WTC11 (cell line): ENCODE results near the gene RYR1. TPM values are rescaled to one million over a fixed set of nuclear protein-coding genes. Genes with fewer than 3 reads are reported as not detected.

Experiments used
- ATF6 ChIP-seq: sonication (generic); formaldehyde crosslinking; IDR thresholded peaks from 2 replicates; pipeline ENCODE4 v1.8.1; 2023; ENCODE audit warnings: mild to moderate bottlenecking, missing genetic modification reagents
- ETV6 ChIP-seq: sonication (generic); formaldehyde crosslinking; IDR thresholded peaks from 2 replicates; pipeline ENCODE4 v1.8.1; 2022; ENCODE audit warnings: mild to moderate bottlenecking, missing genetic modification reagents
- FOXK1 ChIP-seq: sonication (generic); formaldehyde crosslinking; IDR thresholded peaks from 2 replicates; pipeline ENCODE4 v1.8.0; 2022; ENCODE audit warnings: mild to moderate bottlenecking, moderate library complexity, missing genetic modification reagents
- FOXP1 ChIP-seq: sonication (generic); formaldehyde crosslinking; IDR thresholded peaks from 2 replicates; pipeline ENCODE4 v1.8.0; 2022; ENCODE audit warnings: missing genetic modification reagents, mild to moderate bottlenecking, moderate library complexity, borderline replicate concordance
- GRHL2 ChIP-seq: fragments of 250-450 bp; sonication (Bioruptor Pico); IDR thresholded peaks from 2 replicates; pipeline ENCODE4 v1.8.0; 2022; ENCODE audit warnings: mild to moderate bottlenecking, moderate library complexity; ENCODE audit not compliant: insufficient replicate concordance, severe bottlenecking
- IRF2 ChIP-seq: sonication (generic); formaldehyde crosslinking; IDR thresholded peaks from 2 replicates; pipeline ENCODE4 v1.8.0; 2022; ENCODE audit warnings: low read depth, missing genetic modification reagents, borderline replicate concordance
- JAZF1 ChIP-seq: fragments of 250-450 bp; sonication (Bioruptor Pico); IDR thresholded peaks from 2 replicates; pipeline ENCODE4 v1.9.0; 2021; ENCODE audit warnings: moderate library complexity, mild to moderate bottlenecking, inconsistent platforms
- MAX ChIP-seq: sonication (generic); formaldehyde crosslinking; IDR thresholded peaks from 2 replicates; pipeline ENCODE4 v1.8.0; 2022; ENCODE audit warnings: mild to moderate bottlenecking, missing genetic modification reagents
- MXD4 ChIP-seq: fragments of 250-450 bp; sonication (Bioruptor Pico); IDR thresholded peaks from 2 replicates; pipeline ENCODE4 v1.8.0; 2021; ENCODE audit warnings: mild to moderate bottlenecking, moderate library complexity, borderline replicate concordance
- NFE2L1 ChIP-seq: sonication (generic); formaldehyde crosslinking; IDR thresholded peaks from 2 replicates; pipeline ENCODE4 v1.8.1; 2023; ENCODE audit warnings: missing genetic modification reagents
- NR3C1 ChIP-seq: sonication (generic); formaldehyde crosslinking; conservative IDR thresholded peaks from 2 replicates; pipeline ENCODE4 v1.8.1; 2023; ENCODE audit warnings: low read depth, mild to moderate bottlenecking, missing genetic modification reagents
- TCF7 ChIP-seq: sonication (generic); formaldehyde crosslinking; IDR thresholded peaks from 2 replicates; pipeline ENCODE4 v1.8.0; 2022; ENCODE audit warnings: mild to moderate bottlenecking, low read depth, missing genetic modification reagents, moderate library complexity
- TP53 ChIP-seq: sonication (generic); formaldehyde crosslinking; IDR thresholded peaks from 2 replicates; pipeline ENCODE4 v1.8.1; 2023; ENCODE audit warnings: mild to moderate bottlenecking, missing genetic modification reagents
- ZBTB21 ChIP-seq: sonication (generic); formaldehyde crosslinking; IDR thresholded peaks from 2 replicates; pipeline ENCODE4 v1.8.1; 2023; ENCODE audit warnings: mild to moderate bottlenecking, missing genetic modification reagents, borderline replicate concordance
- ZNF232 ChIP-seq: sonication (generic); formaldehyde crosslinking; IDR thresholded peaks from 2 replicates; pipeline ENCODE4 v1.8.0; 2022; ENCODE audit warnings: mild to moderate bottlenecking, missing genetic modification reagents
- ZNF281 ChIP-seq: sonication (generic); formaldehyde crosslinking; IDR thresholded peaks from 2 replicates; pipeline ENCODE4 v1.8.0; 2023; ENCODE audit warnings: mild to moderate bottlenecking, missing genetic modification reagents
- ZNF317 ChIP-seq: sonication (generic); formaldehyde crosslinking; IDR thresholded peaks from 2 replicates; pipeline ENCODE4 v1.8.1; 2023; ENCODE audit warnings: low read depth, mild to moderate bottlenecking, moderate library complexity, missing genetic modification reagents, borderline replicate concordance
- ZNF425 ChIP-seq: fragments of 250-450 bp; sonication (Bioruptor Pico); conservative IDR thresholded peaks from 2 replicates; pipeline ENCODE4 v1.9.0; 2021; ENCODE audit warnings: mild to moderate bottlenecking
- total RNA-seq: library from RNA; stranded (reverse); gene quantifications from 3 replicates; pipeline ENCODE4 v1.2.3, GENCODE V29; 2021
- TF ChIP-seq, protein P1 (sequence below): sonication (generic); formaldehyde crosslinking; IDR thresholded peaks from 2 replicates; pipeline ENCODE4 v1.8.0; 2023; ENCODE audit warnings: missing genetic modification reagents, mild to moderate bottlenecking, borderline replicate concordance
- TF ChIP-seq, protein P2 (sequence below): sonication (generic); formaldehyde crosslinking; conservative IDR thresholded peaks from 2 replicates; pipeline ENCODE4 v1.8.1; 2023; ENCODE audit warnings: mild to moderate bottlenecking, low read depth, missing genetic modification reagents, moderate library complexity
- TF ChIP-seq, protein P3 (sequence below): sonication (generic); formaldehyde crosslinking; IDR thresholded peaks from 2 replicates; pipeline ENCODE4 v1.8.1; 2023; ENCODE audit warnings: mild to moderate bottlenecking, moderate library complexity, missing genetic modification reagents

Gene RYR1
- total RNA-seq, 1 experiment from 2014 or later = 24.2 TPM

GRCh38 chr19:38402967-38403674 lies 30.4 kb upstream of the RYR1 start, which contains the start of gene FAM98C (continued):
- TF ChIP-seq, protein P1, sequence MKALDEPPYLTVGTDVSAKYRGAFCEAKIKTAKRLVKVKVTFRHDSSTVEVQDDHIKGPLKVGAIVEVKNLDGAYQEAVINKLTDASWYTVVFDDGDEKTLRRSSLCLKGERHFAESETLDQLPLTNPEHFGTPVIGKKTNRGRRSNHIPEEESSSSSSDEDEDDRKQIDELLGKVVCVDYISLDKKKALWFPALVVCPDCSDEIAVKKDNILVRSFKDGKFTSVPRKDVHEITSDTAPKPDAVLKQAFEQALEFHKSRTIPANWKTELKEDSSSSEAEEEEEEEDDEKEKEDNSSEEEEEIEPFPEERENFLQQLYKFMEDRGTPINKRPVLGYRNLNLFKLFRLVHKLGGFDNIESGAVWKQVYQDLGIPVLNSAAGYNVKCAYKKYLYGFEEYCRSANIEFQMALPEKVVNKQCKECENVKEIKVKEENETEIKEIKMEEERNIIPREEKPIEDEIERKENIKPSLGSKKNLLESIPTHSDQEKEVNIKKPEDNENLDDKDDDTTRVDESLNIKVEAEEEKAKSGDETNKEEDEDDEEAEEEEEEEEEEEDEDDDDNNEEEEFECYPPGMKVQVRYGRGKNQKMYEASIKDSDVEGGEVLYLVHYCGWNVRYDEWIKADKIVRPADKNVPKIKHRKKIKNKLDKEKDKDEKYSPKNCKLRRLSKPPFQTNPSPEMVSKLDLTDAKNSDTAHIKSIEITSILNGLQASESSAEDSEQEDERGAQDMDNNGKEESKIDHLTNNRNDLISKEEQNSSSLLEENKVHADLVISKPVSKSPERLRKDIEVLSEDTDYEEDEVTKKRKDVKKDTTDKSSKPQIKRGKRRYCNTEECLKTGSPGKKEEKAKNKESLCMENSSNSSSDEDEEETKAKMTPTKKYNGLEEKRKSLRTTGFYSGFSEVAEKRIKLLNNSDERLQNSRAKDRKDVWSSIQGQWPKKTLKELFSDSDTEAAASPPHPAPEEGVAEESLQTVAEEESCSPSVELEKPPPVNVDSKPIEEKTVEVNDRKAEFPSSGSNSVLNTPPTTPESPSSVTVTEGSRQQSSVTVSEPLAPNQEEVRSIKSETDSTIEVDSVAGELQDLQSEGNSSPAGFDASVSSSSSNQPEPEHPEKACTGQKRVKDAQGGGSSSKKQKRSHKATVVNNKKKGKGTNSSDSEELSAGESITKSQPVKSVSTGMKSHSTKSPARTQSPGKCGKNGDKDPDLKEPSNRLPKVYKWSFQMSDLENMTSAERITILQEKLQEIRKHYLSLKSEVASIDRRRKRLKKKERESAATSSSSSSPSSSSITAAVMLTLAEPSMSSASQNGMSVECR (CRISPR knock-in tag) = no peak; the same call in 1 of the 2 replicates
- TF ChIP-seq ZBTB21 (CRISPR knock-in tag) = peak; percentile 32; the same call in 1 of the 2 replicates
- no peak; the same call in 1 of the 2 replicates for TF ChIP-seq ZNF317 (CRISPR knock-in tag)
- TF ChIP-seq NR3C1 = no peak
- peak; percentile 92 for TF ChIP-seq FOXP1
- TF ChIP-seq TP53 (CRISPR knock-in tag) = no peak
- TF ChIP-seq, protein P2, sequence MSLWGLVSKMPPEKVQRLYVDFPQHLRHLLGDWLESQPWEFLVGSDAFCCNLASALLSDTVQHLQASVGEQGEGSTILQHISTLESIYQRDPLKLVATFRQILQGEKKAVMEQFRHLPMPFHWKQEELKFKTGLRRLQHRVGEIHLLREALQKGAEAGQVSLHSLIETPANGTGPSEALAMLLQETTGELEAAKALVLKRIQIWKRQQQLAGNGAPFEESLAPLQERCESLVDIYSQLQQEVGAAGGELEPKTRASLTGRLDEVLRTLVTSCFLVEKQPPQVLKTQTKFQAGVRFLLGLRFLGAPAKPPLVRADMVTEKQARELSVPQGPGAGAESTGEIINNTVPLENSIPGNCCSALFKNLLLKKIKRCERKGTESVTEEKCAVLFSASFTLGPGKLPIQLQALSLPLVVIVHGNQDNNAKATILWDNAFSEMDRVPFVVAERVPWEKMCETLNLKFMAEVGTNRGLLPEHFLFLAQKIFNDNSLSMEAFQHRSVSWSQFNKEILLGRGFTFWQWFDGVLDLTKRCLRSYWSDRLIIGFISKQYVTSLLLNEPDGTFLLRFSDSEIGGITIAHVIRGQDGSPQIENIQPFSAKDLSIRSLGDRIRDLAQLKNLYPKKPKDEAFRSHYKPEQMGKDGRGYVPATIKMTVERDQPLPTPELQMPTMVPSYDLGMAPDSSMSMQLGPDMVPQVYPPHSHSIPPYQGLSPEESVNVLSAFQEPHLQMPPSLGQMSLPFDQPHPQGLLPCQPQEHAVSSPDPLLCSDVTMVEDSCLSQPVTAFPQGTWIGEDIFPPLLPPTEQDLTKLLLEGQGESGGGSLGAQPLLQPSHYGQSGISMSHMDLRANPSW (CRISPR knock-in tag) = no peak
- TF ChIP-seq FOXK1 = peak; percentile 58; the same call in 1 of the 2 replicates
- TF ChIP-seq, protein P3, sequence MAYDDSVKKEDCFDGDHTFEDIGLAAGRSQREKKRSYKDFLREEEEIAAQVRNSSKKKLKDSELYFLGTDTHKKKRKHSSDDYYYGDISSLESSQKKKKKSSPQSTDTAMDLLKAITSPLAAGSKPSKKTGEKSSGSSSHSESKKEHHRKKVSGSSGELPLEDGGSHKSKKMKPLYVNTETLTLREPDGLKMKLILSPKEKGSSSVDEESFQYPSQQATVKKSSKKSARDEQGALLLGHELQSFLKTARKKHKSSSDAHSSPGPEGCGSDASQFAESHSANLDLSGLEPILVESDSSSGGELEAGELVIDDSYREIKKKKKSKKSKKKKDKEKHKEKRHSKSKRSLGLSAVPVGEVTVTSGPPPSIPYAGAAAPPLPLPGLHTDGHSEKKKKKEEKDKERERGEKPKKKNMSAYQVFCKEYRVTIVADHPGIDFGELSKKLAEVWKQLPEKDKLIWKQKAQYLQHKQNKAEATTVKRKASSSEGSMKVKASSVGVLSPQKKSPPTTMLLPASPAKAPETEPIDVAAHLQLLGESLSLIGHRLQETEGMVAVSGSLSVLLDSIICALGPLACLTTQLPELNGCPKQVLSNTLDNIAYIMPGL (CRISPR knock-in tag) = peak; percentile 99
- no peak for TF ChIP-seq ATF6 (CRISPR knock-in tag)
- peak; percentile 65; the same call in 1 of the 2 replicates for TF ChIP-seq TCF7 (CRISPR knock-in tag)
- no peak for TF ChIP-seq IRF2 (CRISPR knock-in tag)
- no peak; the same call in 1 of the 2 replicates for TF ChIP-seq ZNF232 (CRISPR knock-in tag)
- TF ChIP-seq JAZF1 (CRISPR knock-in tag) = no peak
- TF ChIP-seq ETV6 (CRISPR knock-in tag) = peak; percentile 59; the same call in 1 of the 2 replicates
- peak; percentile 74 for TF ChIP-seq MAX (CRISPR knock-in tag)
- TF ChIP-seq ZNF281 (CRISPR knock-in tag) = peak; percentile 54; the same call in 1 of the 2 replicates
- TF ChIP-seq MXD4 (CRISPR knock-in tag) = no peak
- no peak for TF ChIP-seq ZNF425 (CRISPR knock-in tag)
- TF ChIP-seq NFE2L1 (CRISPR knock-in tag) = 0 out of 2 replicates have a peak, but pooled peaks have one; percentile 49
- TF ChIP-seq GRHL2 (CRISPR knock-in tag) = no peak
